Activated T-cell treated with anti-CD3 and anti-CD28 coated beads, Interleukin-2, amount 50 U/mL, for 24 hours (primary cell): ENCODE measurements around the gene RBFOX1.

Source experiments
- DNase-seq: peaks from one replicate; pipeline ENCODE4 v3.0.0-alpha.2; 2020
- H3K27ac Mint-ChIP-seq: 2 replicates; pipeline ENCODE4 v1.8.0; 2020; ENCODE audit warnings: mild to moderate bottlenecking, mixed read lengths
- H3K27me3 Mint-ChIP-seq: 2 replicates; pipeline ENCODE4 v1.8.0; 2020; ENCODE audit warnings: mixed read lengths
- H3K36me3 Mint-ChIP-seq: 2 replicates; pipeline ENCODE4 v1.8.0; 2020; ENCODE audit warnings: low read depth, mixed read lengths
- H3K4me1 Mint-ChIP-seq: 2 replicates; pipeline ENCODE4 v1.8.0; 2020; ENCODE audit warnings: low read depth, mixed read lengths
- H3K4me3 Mint-ChIP-seq: 2 replicates; pipeline ENCODE4 v1.8.0; 2020; ENCODE audit warnings: mild to moderate bottlenecking, moderate library complexity, mixed read lengths
- H3K9me3 Mint-ChIP-seq: 2 replicates; pipeline ENCODE4 v1.8.0; 2020; ENCODE audit warnings: mixed read lengths

RBFOX1 gene

GRCh38 chr16:7716660-7717550 lies 384.3 kb downstream of the RBFOX1 start:
- no peak for DNase-seq
- no peaks in the 10 kb centered on the region for H3K4me1 Mint-ChIP-seq
- H3K27ac Mint-ChIP-seq, result no peak overlapping the region
- no peaks in the 10 kb centered on the region for H3K27me3 Mint-ChIP-seq
- peaks cover 8% of the 10 kb centered on the region for H3K9me3 Mint-ChIP-seq
- no peaks in the 10 kb centered on the region for H3K36me3 Mint-ChIP-seq
- H3K4me3 Mint-ChIP-seq, result no peak overlapping the region

- H3K9me3 Mint-ChIP-seq, result peaks cover 14% of the 10 kb centered on the region
- no peaks in the 10 kb centered on the region for H3K36me3 Mint-ChIP-seq
- H3K4me3 Mint-ChIP-seq, result no peak overlapping the region
- no peaks in the 10 kb centered on the region for H3K4me1 Mint-ChIP-seq
- no peaks in the 10 kb centered on the region for H3K27me3 Mint-ChIP-seq
- H3K27ac Mint-ChIP-seq, result no peak overlapping the region
- no peak for DNase-seq
These were observed 390.1 kb downstream of the RBFOX1 start for GRCh38 chr16:7722761-7723160.

DNA sequence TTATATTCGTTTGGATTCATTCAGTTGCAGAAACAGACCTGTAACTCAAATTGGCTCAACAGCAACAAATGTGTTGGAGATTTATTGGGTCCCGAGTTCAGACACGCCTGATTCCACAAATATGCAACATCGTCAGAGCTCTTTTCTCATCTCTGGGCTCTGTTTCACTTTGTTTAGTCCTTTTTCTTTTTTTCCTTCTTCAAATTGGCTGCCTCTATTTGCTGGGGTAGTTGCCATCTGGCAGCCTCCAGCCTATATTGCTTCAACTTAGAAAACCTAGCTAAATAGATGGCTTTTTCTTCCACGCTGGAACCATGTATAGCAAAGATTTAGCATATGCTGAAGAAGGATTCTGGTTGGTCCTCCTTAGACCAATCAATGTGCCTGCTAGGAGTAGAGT lies 398.5 kb downstream of the RBFOX1 start:
- H3K36me3 Mint-ChIP-seq, result no peaks in the 10 kb centered on the region
- H3K4me3 Mint-ChIP-seq, result no peak overlapping the region
- H3K4me1 Mint-ChIP-seq, result no peaks in the 10 kb centered on the region
- H3K27me3 Mint-ChIP-seq, result no peaks in the 10 kb centered on the region
- no peak for DNase-seq
- no peak overlapping the region for H3K27ac Mint-ChIP-seq
- peaks cover 12% of the 10 kb centered on the region for H3K9me3 Mint-ChIP-seq

GRCh38 chr16:7736138-7736665 lies 403.6 kb downstream of the RBFOX1 start:
- no peaks in the 10 kb centered on the region for H3K36me3 Mint-ChIP-seq
- H3K27me3 Mint-ChIP-seq, result no peaks in the 10 kb centered on the region
- H3K27ac Mint-ChIP-seq, result no peak overlapping the region
- DNase-seq, result no peak
- H3K4me3 Mint-ChIP-seq, result no peak overlapping the region
- H3K9me3 Mint-ChIP-seq, result peaks cover 12% of the 10 kb centered on the region
- no peaks in the 10 kb centered on the region for H3K4me1 Mint-ChIP-seq

GRCh38 chr16:7742626-7743025 lies 410.0 kb downstream of the RBFOX1 start:
- Mint-ChIP-seq H3K27me3 (no peaks in the 10 kb centered on the region), H3K9me3 (peaks cover 21% of the 10 kb centered on the region), H3K36me3 (no peaks in the 10 kb centered on the region), H3K4me3 (no peak overlapping the region), H3K4me1 (no peaks in the 10 kb centered on the region), H3K27ac (no peak overlapping the region)
- DNase-seq, result no peak

GRCh38 chr16:7744546-7745264 lies 412.1 kb downstream of the RBFOX1 start:
- DNase-seq, result no peak

GRCh38 chr16:7745276-7745675 lies 412.6 kb downstream of the RBFOX1 start:
- no peak for DNase-seq
- Mint-ChIP-seq H3K9me3 (peaks cover 22% of the 10 kb centered on the region), H3K27me3 (no peaks in the 10 kb centered on the region), H3K27ac (no peak overlapping the region), H3K4me1 (no peaks in the 10 kb centered on the region), H3K4me3 (no peak overlapping the region), H3K36me3 (no peaks in the 10 kb centered on the region)

More at GRCh38 chr16:7744546-7745264, 412.1 kb downstream of the RBFOX1 start:
- Mint-ChIP-seq H3K36me3 (no peaks in the 10 kb centered on the region), H3K4me1 (no peaks in the 10 kb centered on the region), H3K4me3 (no peak overlapping the region), H3K27me3 (no peaks in the 10 kb centered on the region), H3K27ac (no peak overlapping the region), H3K9me3 (peaks cover 21% of the 10 kb centered on the region)

- no peak overlapping the region for H3K4me3 Mint-ChIP-seq
These were observed 414.3 kb downstream of the RBFOX1 start for GRCh38 chr16:7746941-7747340.

GRCh38 chr16:7748522-7748921 lies 415.9 kb downstream of the RBFOX1 start:
- Mint-ChIP-seq H3K36me3 (no peaks in the 10 kb centered on the region), H3K9me3 (peaks cover 17% of the 10 kb centered on the region), H3K27me3 (no peaks in the 10 kb centered on the region), H3K4me3 (no peak overlapping the region), H3K27ac (no peak overlapping the region), H3K4me1 (no peaks in the 10 kb centered on the region)
- DNase-seq, result no peak

More at GRCh38 chr16:7746941-7747340, 414.3 kb downstream of the RBFOX1 start:
- no peaks in the 10 kb centered on the region for H3K36me3 Mint-ChIP-seq
- no peak for DNase-seq
- peaks cover 17% of the 10 kb centered on the region for H3K9me3 Mint-ChIP-seq
- H3K27me3 Mint-ChIP-seq, result no peaks in the 10 kb centered on the region
- H3K4me1 Mint-ChIP-seq, result no peaks in the 10 kb centered on the region
- no peak overlapping the region for H3K27ac Mint-ChIP-seq

DNA sequence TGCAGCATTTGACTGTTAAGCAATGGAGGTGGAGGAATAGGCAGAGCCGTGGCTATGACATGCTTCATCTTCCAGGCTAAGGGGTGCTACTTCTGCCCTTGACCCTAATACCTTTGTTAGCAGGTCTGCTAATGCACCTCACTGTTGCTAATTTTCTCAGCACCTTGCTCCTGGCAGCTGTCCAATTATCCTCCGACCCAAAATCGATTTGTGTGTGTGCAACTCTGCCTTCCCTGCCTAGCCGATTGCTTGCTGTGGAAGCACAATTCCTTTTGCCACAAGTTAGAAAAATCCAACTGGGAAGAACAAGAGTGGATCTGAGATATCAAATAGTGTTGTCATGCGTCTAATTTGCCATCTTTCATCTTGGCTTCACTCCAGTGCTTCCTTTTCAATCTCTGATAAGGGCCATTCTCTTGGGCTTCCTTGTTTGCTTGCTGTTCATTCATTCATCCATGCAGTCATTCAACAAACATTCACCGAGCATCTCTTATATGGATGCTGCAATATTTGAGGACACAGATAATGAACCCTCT lies 422.8 kb downstream of the RBFOX1 start:
- Mint-ChIP-seq H3K4me1 (no peaks in the 10 kb centered on the region), H3K27ac (no peak overlapping the region), H3K4me3 (no peak overlapping the region)

More for the DNA sequence above, 422.8 kb downstream of the RBFOX1 start:
- DNase-seq, result no peak
- Mint-ChIP-seq H3K27me3 (no peaks in the 10 kb centered on the region), H3K36me3 (no peaks in the 10 kb centered on the region), H3K9me3 (peaks cover 2% of the 10 kb centered on the region)
